ENCODE measurements around the gene M1AP. TPM values are rescaled to one million over a fixed set of nuclear protein-coding genes. Genes with fewer than 3 reads are reported as not detected.

Gene M1AP
- total RNA-seq = under 1 TPM in 1 of 4 donors, not detected in 3; 0.81 TPM

GRCh38 chr2:74648009-74648443 is at the start of gene M1AP:
Gene M1AP, minus strand, starts transcription at chr2:74648330. Its CDS starts 8,055 bp downstream, at chr2:74640275.
- Histone ChIP-seq H3K9me3 (no peaks in the 10 kb centered on the region), H3K27me3 (peaks cover 50% of the 10 kb centered on the region), H3K27ac (no peak within 1 kb of the TSS), H3K36me3 (no peaks in the 10 kb centered on the region), H3K4me1 (peaks cover 0 to 6% (median 0%) of the 10 kb centered on the region in 3 donors), H3K4me3 (peak within 1 kb of the TSS in 1 of 2 donors; percentile 20)
- WGBS, 2 donors (ENCODE audit: low coverage in 1 of 2) = 39% methylated on average over 3 of the region's 45 CpGs; no CpG with 5 or more reads in 1 of the 2 donors
- no peak for ATAC-seq
- TF ChIP-seq POLR2AphosphoS5 (IDR thresholded peaks at IDR 0.05) (no peak), EP300 (IDR thresholded peaks at IDR 0.05) (no peak), POLR2A (IDR thresholded peaks at IDR 0.05) (no peak), CTCF (IDR thresholded peaks at IDR 0.05) (no peak)

GRCh38 chr2:74696829-74697228 is 48.7 kb upstream of the M1AP start:
- H3K9me3 ChIP-seq = no peaks in the 10 kb centered on the region
- no peaks in the 10 kb centered on the region for H3K27me3 ChIP-seq
- H3K36me3 ChIP-seq = peaks cover 0 to 7% of the 10 kb centered on the region in 2 donors
- H3K27ac ChIP-seq = no peak overlapping the region
- 67 to 86% methylated on average over 2 of the region's 2 CpGs for WGBS, 2 donors (ENCODE audit: low coverage in 1 of 2)
- ATAC-seq = no peak
- no peak for TF ChIP-seq POLR2AphosphoS5 (IDR thresholded peaks at IDR 0.05)
- no peaks in the 10 kb centered on the region for H3K4me1 ChIP-seq
- H3K4me3 ChIP-seq = no peak overlapping the region

- no peaks in the 10 kb centered on the region for H3K27me3 ChIP-seq
- H3K9me3 ChIP-seq = no peaks in the 10 kb centered on the region
- no peak for ATAC-seq
Measured at GRCh38 chr2:74695663-74696062, 47.5 kb upstream of the M1AP start.

GRCh38 chr2:74694281-74694680 is 46.2 kb upstream of the M1AP start:
- TF ChIP-seq CTCF (IDR thresholded peaks at IDR 0.05) (no peak), POLR2A (IDR thresholded peaks at IDR 0.05) (no peak)
- no peak for ATAC-seq
- no peaks in the 10 kb centered on the region for H3K36me3 ChIP-seq
- no peak overlapping the region for H3K4me3 ChIP-seq
- H3K9me3 ChIP-seq = no peaks in the 10 kb centered on the region
- H3K4me1 ChIP-seq = no peaks in the 10 kb centered on the region
- 63 to 66% methylated on average over 3 of the region's 3 CpGs for WGBS, 2 donors (ENCODE audit: low coverage in 1 of 2)
- H3K27ac ChIP-seq = no peak overlapping the region
- no peaks in the 10 kb centered on the region for H3K27me3 ChIP-seq

More at GRCh38 chr2:74695663-74696062, 47.5 kb upstream of the M1AP start:
- no peak overlapping the region for H3K27ac ChIP-seq
- no peaks in the 10 kb centered on the region for H3K36me3 ChIP-seq
- H3K4me1 ChIP-seq = no peaks in the 10 kb centered on the region
- WGBS, 2 donors (ENCODE audit: low coverage in 1 of 2) = 72 to 83% methylated on average over 3 to 4 of the region's 4 CpGs
- no peak overlapping the region for H3K4me3 ChIP-seq
- TF ChIP-seq EP300 (IDR thresholded peaks at IDR 0.05) (no peak), POLR2AphosphoS5 (IDR thresholded peaks at IDR 0.05) (no peak), CTCF (IDR thresholded peaks at IDR 0.05) (no peak), POLR2A (IDR thresholded peaks at IDR 0.05) (no peak)

GRCh38 chr2:74693668-74694067 is 45.5 kb upstream of the M1AP start:
- no peak for TF ChIP-seq EP300 (IDR thresholded peaks at IDR 0.05)
- TF ChIP-seq POLR2A (IDR thresholded peaks at IDR 0.05) = no peak
- TF ChIP-seq POLR2AphosphoS5 (IDR thresholded peaks at IDR 0.05) = no peak
- TF ChIP-seq CTCF (IDR thresholded peaks at IDR 0.05) = no peak
- no peak overlapping the region for H3K4me3 ChIP-seq
- 33 to 91% methylated on average over 1 of the region's 1 CpG for WGBS, 2 donors (ENCODE audit: low coverage in 1 of 2)
- H3K4me1 ChIP-seq = no peaks in the 10 kb centered on the region
- no peak overlapping the region for H3K27ac ChIP-seq
- no peaks in the 10 kb centered on the region for H3K27me3 ChIP-seq
- no peak for ATAC-seq
- H3K9me3 ChIP-seq = no peaks in the 10 kb centered on the region
- no peaks in the 10 kb centered on the region for H3K36me3 ChIP-seq
